Caco-2 (cell line): ENCODE results near the gene LITAF. TPM values are rescaled to one million over a fixed set of nuclear protein-coding genes. Genes with fewer than 3 reads are reported as not detected.
"Not testable (repeated sequence)": the region's sequence is repeated elsewhere in the genome, so short reads cannot be mapped to it uniquely, and the experiment has no call there.

Experiments
- BruUV-seq: library from RNA; stranded (reverse); fragments of 400-500 nt; replicated peaks from 2 replicates; lab custom pipeline; 2021; lab: Mats Ljungman, UMichigan
- CTCF ChIA-PET: fragments of 300-600 bp; sonication (Branson Sonifier 250); formaldehyde crosslinking; loops from one replicate; lab custom pipeline; 2022; ENCODE audit warnings: antibody characterized with exemption; lab: Charles Lee
- POLR2A ChIA-PET: fragments of 300-600 bp; sonication (Branson Sonifier 250); formaldehyde crosslinking; loops from one replicate; lab custom pipeline; 2022; ENCODE audit warnings: antibody characterized with exemption; lab: Charles Lee
- DNase-seq, 2 experiments: peaks; one replicate each; pipeline versions ENCODE4 v3.0.0 to v3.0.0-alpha.2; 2020 to 2022
- H3K27me3 ChIP-seq: replicated peaks from 2 replicates; pipeline ENCODE4 v1.6.0; 2011; ENCODE audit warnings: low read length; ENCODE audit not compliant: control insufficient read depth, insufficient read depth
- H3K36me3 ChIP-seq: 2 replicates; pipeline ENCODE4 v1.5.1; 2011; ENCODE audit warnings: low read length; ENCODE audit not compliant: control insufficient read depth, insufficient read depth
- H3K4me1 ChIP-seq: fragments of 250-450 bp; sonication (Bioruptor Pico); 2 replicates; pipeline ENCODE4 v1.5.1; 2020; ENCODE audit warnings: mild to moderate bottlenecking
- H3K4me3 ChIP-seq: 2 replicates; pipeline ENCODE4 v1.5.1; 2011; ENCODE audit warnings: low read depth, mild to moderate bottlenecking, control low read depth, low read length
- H3K9me3 ChIP-seq: fragments of 250-450 bp; sonication (Bioruptor Pico); 2 replicates; pipeline ENCODE4 v1.5.1; 2020; ENCODE audit warnings: mild to moderate bottlenecking, moderate library complexity
- H3K27ac Mint-ChIP-seq: one replicate; pipeline ENCODE4 v1.8.0; 2022; ENCODE audit warnings: mixed read lengths; ENCODE audit not compliant: unreplicated experiment
- H3K27me3 Mint-ChIP-seq: one replicate; pipeline ENCODE4 v1.8.0; 2022; ENCODE audit warnings: mixed read lengths; ENCODE audit not compliant: insufficient read depth, unreplicated experiment
- H3K36me3 Mint-ChIP-seq: one replicate; pipeline ENCODE4 v1.8.0; 2022; ENCODE audit warnings: mild to moderate bottlenecking, mixed read lengths; ENCODE audit not compliant: insufficient read depth, unreplicated experiment
- H3K4me1 Mint-ChIP-seq: one replicate; pipeline ENCODE4 v1.8.0; 2022; ENCODE audit warnings: low read depth, mixed read lengths; ENCODE audit not compliant: unreplicated experiment
- H3K4me3 Mint-ChIP-seq: one replicate; pipeline ENCODE4 v1.8.0; 2022; ENCODE audit warnings: mild to moderate bottlenecking, moderate library complexity, mixed read lengths; ENCODE audit not compliant: unreplicated experiment
- H3K9me3 Mint-ChIP-seq: one replicate; pipeline ENCODE4 v1.8.0; 2022; ENCODE audit warnings: mixed read lengths; ENCODE audit not compliant: unreplicated experiment
- CTCF ChIP-seq, 2 experiments: fragments of 200-600 bp in 1 of 2; IDR thresholded peaks; 1 replicate in 1 of 2; 2 replicates in 1 of 2; pipeline versions ENCODE4 v1.5.1 to v1.8.0; 2011 to 2022; ENCODE audit warnings: antibody characterized with exemption in 1 of 2, control low read depth in 1 of 2, inconsistent platforms in 1 of 2, low read depth in 1 of 2, low read length in 1 of 2, mild to moderate bottlenecking in 1 of 2, moderate library complexity in 1 of 2; ENCODE audit not compliant: insufficient read depth in 1 of 2, severe bottlenecking in 1 of 2, unreplicated experiment in 1 of 2
- intact Hi-C: fragments of 100-400 bp; cut with micrococcal nuclease; formaldehyde crosslinking; loops from one replicate; pipeline ENCODE4 v1.10.0; 2022; ENCODE audit not compliant: unreplicated experiment
- total RNA-seq: library from RNA; stranded (reverse); gene quantifications from 2 replicates; pipeline ENCODE4 v1.2.3, GENCODE V29; 2022

The LITAF gene
- total RNA-seq, 1 experiment from 2014 or later, result 60.9 TPM

- ChIA-PET POLR2A (no interaction called here), CTCF (no interaction called here)
- Mint-ChIP-seq H3K4me1 (no peaks in the 10 kb centered on the region), H3K27me3 (no peaks in the 10 kb centered on the region), H3K36me3 (no peaks in the 10 kb centered on the region), H3K9me3 (no peaks in the 10 kb centered on the region), H3K4me3 (no peak overlapping the region), H3K27ac (no peak overlapping the region)
- no peaks in the 10 kb centered on the region for H3K4me1 ChIP-seq
- no peaks in the 10 kb centered on the region for H3K9me3 ChIP-seq
- no TSS peak for BruUV-seq
- intact Hi-C loops, result no loop called here
- DNase-seq, result no peak
- H3K4me3 ChIP-seq, result no peak overlapping the region
- no peak for TF ChIP-seq CTCF (IDR thresholded peaks at IDR 0.05; ENCODE audit: insufficient read depth in 1 of 2, low read depth in 1 of 2, low read length in 1 of 2, severe bottlenecking in 1 of 2, unreplicated experiment in 1 of 2)
- no peaks in the 10 kb centered on the region for H3K36me3 ChIP-seq
- H3K27me3 ChIP-seq, result no peaks in the 10 kb centered on the region
These were observed 18.3 kb upstream of the LITAF start for GRCh38 chr16:11604783-11605563.

DNA sequence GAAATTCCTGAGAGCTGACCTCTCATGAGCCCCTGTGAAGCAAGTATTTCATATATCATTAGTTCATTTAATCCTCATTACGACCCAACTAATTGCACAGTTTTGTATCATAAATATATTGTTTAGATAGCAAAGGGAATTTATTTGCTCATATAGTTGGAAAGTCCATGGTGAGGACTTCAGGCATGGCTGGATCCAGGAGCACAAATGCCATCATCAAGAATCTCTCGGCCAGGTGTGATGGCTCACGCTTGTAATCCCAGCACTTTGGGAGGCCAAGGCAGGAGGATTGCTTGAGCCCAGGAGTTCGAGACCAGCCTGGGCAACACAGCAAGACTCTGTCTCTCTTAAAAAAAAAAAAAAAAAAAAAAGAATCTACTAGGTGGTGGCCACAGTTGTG is 17.6 kb upstream of the LITAF start:
- H3K9me3 Mint-ChIP-seq, intact Hi-C loops, DNase-seq, H3K4me1 Mint-ChIP-seq, H3K9me3 ChIP-seq, H3K27me3 ChIP-seq, H3K4me1 ChIP-seq, H3K4me3 ChIP-seq, BruUV-seq, CTCF ChIA-PET, H3K4me3 Mint-ChIP-seq, POLR2A ChIA-PET, H3K36me3 Mint-ChIP-seq, H3K27ac Mint-ChIP-seq, H3K27me3 Mint-ChIP-seq, H3K36me3 ChIP-seq: not testable (repeated sequence)

GRCh38 chr16:11603331-11603750 is 16.6 kb upstream of the LITAF start:
- ChIA-PET POLR2A (no interaction called here), CTCF (interaction anchor here (0.6 kb wide), 1 partner anchor 494 kb away, joined by 3 read pairs; no protein-coding TSS in a partner anchor)
- no peaks in the 10 kb centered on the region for H3K9me3 Mint-ChIP-seq
- TF ChIP-seq CTCF (IDR thresholded peaks at IDR 0.05; ENCODE audit: insufficient read depth in 1 of 2, low read depth in 1 of 2, low read length in 1 of 2, severe bottlenecking in 1 of 2, unreplicated experiment in 1 of 2), result no peak
- Histone ChIP-seq H3K4me1 (no peaks in the 10 kb centered on the region), H3K27me3 (no peaks in the 10 kb centered on the region), H3K4me3 (no peak overlapping the region), H3K9me3 (no peaks in the 10 kb centered on the region), H3K36me3 (no peaks in the 10 kb centered on the region)
- no peak overlapping the region for H3K4me3 Mint-ChIP-seq
- no TSS peak for BruUV-seq
- intact Hi-C loops, result no loop called here
- no peaks in the 10 kb centered on the region for H3K36me3 Mint-ChIP-seq
- no peak for DNase-seq
- H3K4me1 Mint-ChIP-seq, result no peaks in the 10 kb centered on the region
- H3K27ac Mint-ChIP-seq, result no peak overlapping the region
- H3K27me3 Mint-ChIP-seq, result no peaks in the 10 kb centered on the region
